Activated T-helper 2 cell treated with anti-CD3 and anti-CD28 coated beads, Interferon-gamma antibody, Interleukin-2, Interleukin-4, amounts not matched to agents 10 μg/mL and 5 μg/mL and 100 μg/mL, durations not matched to agents 14 hours and 24 hours and 36 hours (primary cell): Measurements from ENCODE around the gene KCNK7. TPM values are rescaled to one million over a fixed set of nuclear protein-coding genes. Genes with fewer than 3 reads are reported as not detected.
A peak's percentile ranks its signal among the peaks of the same experiment; 100 is the strongest.

Experiments used
- DNase-seq: peaks from one replicate; pipeline ENCODE4 v3.0.0; 2021; ENCODE audit warnings: low spot score
- H3K27ac Mint-ChIP-seq: one replicate; pipeline ENCODE4 v1.8.0; 2021; ENCODE audit warnings: mixed read lengths
- H3K27me3 Mint-ChIP-seq: one replicate; pipeline ENCODE4 v1.8.0; 2021; ENCODE audit warnings: low read depth, mixed read lengths
- H3K36me3 Mint-ChIP-seq: one replicate; pipeline ENCODE4 v1.8.0; 2021; ENCODE audit warnings: low read depth, mixed read lengths
- H3K4me1 Mint-ChIP-seq: one replicate; pipeline ENCODE4 v1.8.0; 2021; ENCODE audit warnings: low read depth, mixed read lengths
- H3K4me3 Mint-ChIP-seq: one replicate; pipeline ENCODE4 v1.8.0; 2021; ENCODE audit warnings: low read depth, mild to moderate bottlenecking, moderate library complexity, mixed read lengths
- H3K9me3 Mint-ChIP-seq: one replicate; pipeline ENCODE4 v1.8.0; 2021; ENCODE audit warnings: mixed read lengths
- intact Hi-C: fragments of 100-400 bp; cut with micrococcal nuclease; formaldehyde crosslinking; loops from one replicate; pipeline ENCODE4 v1.15.1; 2023
- total RNA-seq: library from RNA; stranded (reverse); gene quantifications from 2 replicates; pipeline ENCODE4 v1.2.3, GENCODE V29; 2022

KCNK7 gene
- total RNA-seq, 1 donor from 2014 or later = 0.78 TPM

GRCh38 chr11:65586676-65587075 is 8.9 kb downstream of the KCNK7 start:
- no peak for DNase-seq
- H3K4me1 Mint-ChIP-seq = peaks cover 37% of the 10 kb centered on the region
- no peaks in the 10 kb centered on the region for H3K9me3 Mint-ChIP-seq
- peak overlapping the region; percentile 17 for H3K4me3 Mint-ChIP-seq
- no peaks in the 10 kb centered on the region for H3K27me3 Mint-ChIP-seq
- peaks cover 70% of the 10 kb centered on the region for H3K36me3 Mint-ChIP-seq
- intact Hi-C loops = no loop called here
- peak overlapping the region; percentile 25 for H3K27ac Mint-ChIP-seq

GRCh38 chr11:65586247-65586630 is 9.4 kb downstream of the KCNK7 start:
- H3K27me3 Mint-ChIP-seq = no peaks in the 10 kb centered on the region
- intact Hi-C loops = no loop called here
- peak overlapping the region; percentile 55 for H3K27ac Mint-ChIP-seq
- DNase-seq = no peak
- H3K4me1 Mint-ChIP-seq = peaks cover 37% of the 10 kb centered on the region
- H3K4me3 Mint-ChIP-seq = peak overlapping the region; percentile 17
- H3K36me3 Mint-ChIP-seq = peaks cover 72% of the 10 kb centered on the region
- H3K9me3 Mint-ChIP-seq = no peaks in the 10 kb centered on the region

- H3K4me3 Mint-ChIP-seq = no peak overlapping the region
- H3K36me3 Mint-ChIP-seq = peaks cover 76% of the 10 kb centered on the region
- peak overlapping the region; percentile 55 for H3K27ac Mint-ChIP-seq
- no peak for DNase-seq
- H3K4me1 Mint-ChIP-seq = peaks cover 36% of the 10 kb centered on the region
- H3K27me3 Mint-ChIP-seq = no peaks in the 10 kb centered on the region
- no peaks in the 10 kb centered on the region for H3K9me3 Mint-ChIP-seq
- intact Hi-C loops = no loop called here
These were observed 10.0 kb downstream of the KCNK7 start for GRCh38 chr11:65585396-65586246.

GRCh38 chr11:65584723-65585171 is 10.9 kb downstream of the KCNK7 start:
- Mint-ChIP-seq H3K4me3 (no peak overlapping the region), H3K36me3 (peaks cover 77% of the 10 kb centered on the region), H3K4me1 (peaks cover 35% of the 10 kb centered on the region), H3K27me3 (no peaks in the 10 kb centered on the region), H3K27ac (no peak overlapping the region), H3K9me3 (no peaks in the 10 kb centered on the region)
- intact Hi-C loops = no loop called here
- no peak for DNase-seq

- no peak for DNase-seq
- peaks cover 33% of the 10 kb centered on the region for H3K4me1 Mint-ChIP-seq
- H3K4me3 Mint-ChIP-seq = no peak overlapping the region
- H3K27ac Mint-ChIP-seq = no peak overlapping the region
- H3K36me3 Mint-ChIP-seq = peaks cover 81% of the 10 kb centered on the region
- no peaks in the 10 kb centered on the region for H3K9me3 Mint-ChIP-seq
- intact Hi-C loops = no loop called here
- no peaks in the 10 kb centered on the region for H3K27me3 Mint-ChIP-seq
These were observed 11.5 kb downstream of the KCNK7 start for GRCh38 chr11:65584106-65584505.

- no peak for DNase-seq
- Mint-ChIP-seq H3K27ac (no peak overlapping the region), H3K27me3 (no peaks in the 10 kb centered on the region), H3K4me3 (no peak overlapping the region), H3K4me1 (peaks cover 29% of the 10 kb centered on the region), H3K36me3 (peaks cover 81% of the 10 kb centered on the region), H3K9me3 (no peaks in the 10 kb centered on the region)
- intact Hi-C loops = no loop called here
These were observed 12.0 kb downstream of the KCNK7 start for GRCh38 chr11:65583589-65583988.

GRCh38 chr11:65581928-65582327 is 13.7 kb downstream of the KCNK7 start:
- peak overlapping the region; percentile 52 for H3K27ac Mint-ChIP-seq
- no peak for DNase-seq
- H3K4me3 Mint-ChIP-seq = no peak overlapping the region
- no peaks in the 10 kb centered on the region for H3K27me3 Mint-ChIP-seq
- H3K9me3 Mint-ChIP-seq = no peaks in the 10 kb centered on the region
- H3K4me1 Mint-ChIP-seq = peaks cover 27% of the 10 kb centered on the region
- peaks cover 73% of the 10 kb centered on the region for H3K36me3 Mint-ChIP-seq
- intact Hi-C loops = no loop called here

- intact Hi-C loops = no loop called here
- no peaks in the 10 kb centered on the region for H3K9me3 Mint-ChIP-seq
- no peaks in the 10 kb centered on the region for H3K27me3 Mint-ChIP-seq
- DNase-seq = no peak
- peaks cover 20% of the 10 kb centered on the region for H3K4me1 Mint-ChIP-seq
- no peak overlapping the region for H3K27ac Mint-ChIP-seq
- H3K4me3 Mint-ChIP-seq = no peak overlapping the region
- H3K36me3 Mint-ChIP-seq = peaks cover 62% of the 10 kb centered on the region
These were observed 14.8 kb downstream of the KCNK7 start for GRCh38 chr11:65580756-65581155.

- DNase-seq = no peak
- H3K4me3 Mint-ChIP-seq = no peak overlapping the region
- H3K36me3 Mint-ChIP-seq = peaks cover 62% of the 10 kb centered on the region
- no peaks in the 10 kb centered on the region for H3K9me3 Mint-ChIP-seq
- H3K27ac Mint-ChIP-seq = no peak overlapping the region
- H3K27me3 Mint-ChIP-seq = no peaks in the 10 kb centered on the region
- intact Hi-C loops = no loop called here
- H3K4me1 Mint-ChIP-seq = peaks cover 25% of the 10 kb centered on the region
These were observed 15.4 kb downstream of the KCNK7 start for GRCh38 chr11:65580031-65580692.

GRCh38 chr11:65579291-65579690 is 16.3 kb downstream of the KCNK7 start:
- peak overlapping the region; percentile 5 for H3K4me3 Mint-ChIP-seq
- H3K4me1 Mint-ChIP-seq = peaks cover 30% of the 10 kb centered on the region
- H3K36me3 Mint-ChIP-seq = peaks cover 63% of the 10 kb centered on the region
- no peaks in the 10 kb centered on the region for H3K9me3 Mint-ChIP-seq
- intact Hi-C loops = loop anchor here (10.0 kb wide), 2 partner anchors 276 to 464 kb away; partner anchors contain the start of genes CFL1, TM7SF2 and ZNHIT2
- no peaks in the 10 kb centered on the region for H3K27me3 Mint-ChIP-seq
- no peak overlapping the region for H3K27ac Mint-ChIP-seq
- no peak for DNase-seq

- Mint-ChIP-seq H3K9me3 (no peaks in the 10 kb centered on the region), H3K27ac (peak overlapping the region; percentile 64), H3K36me3 (peaks cover 62% of the 10 kb centered on the region), H3K4me3 (peak overlapping the region; percentile 75), H3K4me1 (peaks cover 31% of the 10 kb centered on the region), H3K27me3 (no peaks in the 10 kb centered on the region)
- no peak for DNase-seq
- intact Hi-C loops = loop anchor here (10.0 kb wide), 2 partner anchors 276 to 464 kb away; partner anchors contain the start of genes CFL1, TM7SF2 and ZNHIT2
These were observed 16.9 kb downstream of the KCNK7 start for GRCh38 chr11:65578667-65579066.

GRCh38 chr11:65578134-65578533 is 17.5 kb downstream of the KCNK7 start:
- peak overlapping the region; percentile 64 for H3K27ac Mint-ChIP-seq
- H3K4me1 Mint-ChIP-seq = peaks cover 35% of the 10 kb centered on the region
- H3K4me3 Mint-ChIP-seq = peak overlapping the region; percentile 75
- intact Hi-C loops = loop anchor here (10.0 kb wide), 2 partner anchors 277 to 463 kb away; partner anchors contain the start of genes CFL1, TM7SF2 and ZNHIT2
- no peak for DNase-seq
- H3K36me3 Mint-ChIP-seq = peaks cover 64% of the 10 kb centered on the region
- no peaks in the 10 kb centered on the region for H3K9me3 Mint-ChIP-seq
- no peaks in the 10 kb centered on the region for H3K27me3 Mint-ChIP-seq

GRCh38 chr11:65577756-65578109 is 17.9 kb downstream of the KCNK7 start:
- peaks cover 35% of the 10 kb centered on the region for H3K4me1 Mint-ChIP-seq
- H3K4me3 Mint-ChIP-seq = peak overlapping the region; percentile 75
- DNase-seq = no peak
- H3K9me3 Mint-ChIP-seq = no peaks in the 10 kb centered on the region
- peaks cover 63% of the 10 kb centered on the region for H3K36me3 Mint-ChIP-seq
- no peak overlapping the region for H3K27ac Mint-ChIP-seq
- intact Hi-C loops = loop anchor here (10.0 kb wide), 2 partner anchors 277 to 463 kb away; partner anchors contain the start of genes CFL1, TM7SF2 and ZNHIT2
- no peaks in the 10 kb centered on the region for H3K27me3 Mint-ChIP-seq
